Left forelimb (tissue), 1 donor: ENCODE results near the gene ZNF326.
"Not testable (repeated sequence)": the region's sequence is repeated elsewhere in the genome, so short reads cannot be mapped to it uniquely, and the experiment has no call there.

Experiments
- DNase-seq: peaks from one replicate; pipeline ENCODE4 v3.0.0-alpha.2; 2018; ENCODE audit warnings: low spot score

The ZNF326 gene

GRCh38 chr1:89965193-89965768 lies 29.6 kb upstream of the ZNF326 start:
- DNase-seq: no peak

GRCh38 chr1:89966656-89967055 lies 28.3 kb upstream of the ZNF326 start:
- DNase-seq: no peak

DNA sequence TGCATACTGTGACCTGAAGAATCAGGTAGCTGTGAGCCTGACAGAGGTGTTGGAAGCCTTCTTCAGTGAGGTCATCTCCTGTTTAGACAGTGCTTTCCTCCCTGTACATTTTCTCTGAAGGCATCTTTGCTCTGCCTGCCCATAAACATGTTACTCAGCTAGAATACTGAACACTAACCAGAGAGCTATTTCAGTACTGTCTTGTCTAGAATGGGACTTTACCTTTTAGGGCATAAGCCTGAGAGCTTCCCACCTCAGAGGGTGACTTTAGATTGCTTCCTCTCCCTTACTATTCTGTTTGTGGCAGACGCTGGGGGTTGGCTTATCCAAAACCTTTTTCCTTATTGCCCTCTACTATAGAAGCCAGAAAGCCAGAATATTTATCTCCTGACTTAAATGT lies 23.3 kb upstream of the ZNF326 start:
- DNase-seq: no peak

DNA sequence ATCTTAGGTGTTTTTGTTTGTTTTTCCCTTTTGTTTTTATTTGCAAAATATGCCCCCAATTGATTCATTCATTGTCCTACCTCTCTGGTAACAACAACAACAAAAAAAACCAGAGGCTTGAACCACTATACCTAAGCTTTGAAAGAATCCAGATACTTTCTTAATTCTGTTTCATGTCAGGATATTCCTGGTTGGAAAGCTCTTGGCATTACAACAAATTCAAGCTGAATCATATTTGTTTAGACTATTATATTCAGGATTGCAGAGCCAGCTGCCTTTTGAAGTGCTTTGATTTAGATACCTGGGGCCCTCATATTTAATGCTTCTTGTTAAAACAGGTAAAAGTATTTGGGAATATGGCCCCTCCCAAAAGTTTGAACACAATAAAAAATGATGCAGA lies 22.9 kb upstream of the ZNF326 start:
- no peak for DNase-seq

DNA sequence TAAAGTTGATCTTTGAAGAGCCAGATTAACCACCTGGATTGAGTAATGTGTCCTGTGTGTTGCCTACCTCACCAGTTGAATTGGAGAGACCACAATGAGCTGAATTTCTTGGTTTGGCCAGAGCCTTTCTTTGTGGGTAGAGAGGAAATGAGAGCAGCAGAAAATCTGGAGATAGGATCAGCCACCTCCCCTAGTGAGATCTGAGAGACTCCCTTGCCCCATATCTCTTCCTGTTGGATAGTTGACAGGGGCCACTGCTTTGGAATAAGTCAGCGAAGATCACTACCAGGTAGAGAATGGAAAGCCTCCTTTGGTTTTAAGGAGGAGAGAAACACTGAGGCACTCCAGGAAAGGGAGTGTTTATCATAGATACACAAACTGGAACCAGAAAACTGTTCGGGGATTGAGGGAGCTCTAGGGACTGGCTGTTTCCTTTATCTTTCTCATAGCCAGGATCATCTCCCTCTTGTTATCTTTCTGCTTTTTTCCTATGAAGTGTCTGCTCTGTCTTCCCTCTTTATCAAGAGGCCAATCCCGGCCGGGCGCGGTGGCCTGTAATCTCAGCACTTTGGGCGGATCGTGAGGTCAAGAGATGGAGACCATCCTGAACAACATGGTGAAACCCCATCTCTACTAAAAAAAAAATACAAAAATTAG lies 21.3 kb upstream of the ZNF326 start:
- DNase-seq: no peak

DNA sequence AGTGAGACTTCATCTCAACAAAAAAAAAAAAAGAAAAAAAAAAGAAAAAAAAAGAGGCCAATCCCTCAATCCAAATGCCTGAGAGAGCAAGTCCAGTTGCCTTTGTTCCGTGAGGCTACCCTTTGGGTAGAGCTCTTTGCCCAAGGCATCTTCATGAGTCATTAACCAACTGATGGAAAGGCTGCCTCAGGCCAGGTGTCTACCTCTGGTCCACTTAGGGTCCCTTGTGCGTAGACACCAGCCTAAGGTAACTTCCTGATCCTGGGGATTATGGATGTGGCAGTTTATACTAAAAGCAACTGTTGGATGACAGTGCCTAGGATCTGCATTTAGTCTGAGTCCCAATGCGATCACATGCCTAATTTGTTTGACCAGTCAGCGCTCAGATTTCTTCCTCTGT lies 20.7 kb upstream of the ZNF326 start:
- DNase-seq: no peak

DNA sequence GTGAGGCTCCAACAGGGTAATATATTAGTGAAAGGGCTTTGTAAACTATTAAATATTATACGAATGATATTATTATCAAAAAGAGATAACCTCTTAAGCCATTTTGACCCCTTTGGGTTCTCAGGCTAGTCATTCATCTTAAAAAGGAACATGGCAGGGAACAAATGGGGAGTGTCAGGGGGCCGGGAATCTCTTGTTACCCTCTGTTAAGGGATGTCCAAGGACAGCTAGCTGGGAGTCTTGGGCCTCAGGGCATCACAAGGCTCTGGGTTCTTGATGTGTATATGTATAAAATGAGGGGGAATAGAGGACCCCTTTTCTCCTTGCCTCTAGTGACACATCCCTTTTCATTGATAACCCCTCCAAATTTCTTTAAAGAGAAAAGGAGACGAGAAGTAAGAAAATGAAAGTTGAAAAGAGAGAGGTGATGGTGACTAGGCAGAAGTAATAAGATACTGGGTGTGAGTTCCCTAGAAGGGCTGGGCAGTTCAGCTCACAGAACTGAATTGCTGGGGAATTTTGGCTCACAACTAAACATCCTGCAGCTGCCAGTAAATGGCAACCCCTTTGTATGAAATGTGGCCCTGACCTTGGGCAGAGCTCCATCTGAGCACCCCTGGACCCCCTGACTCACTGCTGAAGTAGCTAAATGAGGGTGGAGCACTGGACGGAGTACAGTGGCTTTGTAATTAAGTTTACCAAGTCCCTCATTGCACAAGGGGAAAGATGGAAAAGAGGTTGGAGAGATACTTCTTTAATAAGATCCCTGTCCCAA lies 20.0 kb upstream of the ZNF326 start:
- no peak for DNase-seq

- no peak for DNase-seq
Observed at GRCh38 chr1:89975540-89976125, 19.3 kb upstream of the ZNF326 start.

DNA sequence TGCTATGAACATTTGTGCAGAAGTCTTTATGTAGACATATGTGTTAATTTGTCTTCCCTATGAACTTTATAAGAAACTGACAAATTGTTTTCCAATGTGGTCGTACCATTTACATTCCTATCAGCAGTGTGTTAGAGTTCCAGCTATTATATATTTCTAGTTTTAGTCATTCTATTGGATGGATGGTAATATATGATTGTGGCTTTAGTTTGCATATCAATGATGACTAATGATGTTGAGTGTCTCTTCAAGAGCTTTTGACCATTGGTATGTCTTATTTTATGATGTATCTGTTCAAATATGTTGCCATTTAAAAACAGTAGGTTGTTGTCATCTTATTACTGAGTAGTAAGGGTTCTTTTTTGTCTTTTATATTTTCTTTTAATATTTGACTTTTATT lies 16.2 kb upstream of the ZNF326 start:
- DNase-seq: no peak

GRCh38 chr1:89980605-89981004 lies 14.3 kb upstream of the ZNF326 start:
- DNase-seq: no peak

- DNase-seq: not testable (repeated sequence)
Observed at GRCh38 chr1:89982846-89983245, 12.1 kb upstream of the ZNF326 start.

GRCh38 chr1:89984564-89985116 lies 10.3 kb upstream of the ZNF326 start:
- not testable (repeated sequence) for DNase-seq

DNA sequence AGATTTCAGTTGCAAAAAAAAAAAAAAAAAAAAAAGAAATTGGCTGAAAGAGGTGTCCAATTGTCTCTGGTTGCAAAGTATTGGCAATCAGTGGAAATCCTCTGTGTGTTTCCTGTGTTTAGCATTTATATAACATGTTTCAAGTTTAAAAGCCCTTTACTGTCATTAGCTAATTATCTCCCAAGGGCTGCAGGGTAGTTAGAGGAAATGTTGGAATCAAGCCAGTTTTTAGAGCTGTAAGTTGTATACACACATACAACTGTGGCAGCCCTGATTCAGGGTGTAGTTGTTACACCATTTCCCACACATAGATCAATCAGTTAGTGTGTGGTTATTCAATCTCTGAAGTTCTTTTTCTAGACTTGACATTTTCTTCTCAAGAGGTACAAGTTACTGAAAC lies 8.9 kb upstream of the ZNF326 start:
- DNase-seq: no peak

DNA sequence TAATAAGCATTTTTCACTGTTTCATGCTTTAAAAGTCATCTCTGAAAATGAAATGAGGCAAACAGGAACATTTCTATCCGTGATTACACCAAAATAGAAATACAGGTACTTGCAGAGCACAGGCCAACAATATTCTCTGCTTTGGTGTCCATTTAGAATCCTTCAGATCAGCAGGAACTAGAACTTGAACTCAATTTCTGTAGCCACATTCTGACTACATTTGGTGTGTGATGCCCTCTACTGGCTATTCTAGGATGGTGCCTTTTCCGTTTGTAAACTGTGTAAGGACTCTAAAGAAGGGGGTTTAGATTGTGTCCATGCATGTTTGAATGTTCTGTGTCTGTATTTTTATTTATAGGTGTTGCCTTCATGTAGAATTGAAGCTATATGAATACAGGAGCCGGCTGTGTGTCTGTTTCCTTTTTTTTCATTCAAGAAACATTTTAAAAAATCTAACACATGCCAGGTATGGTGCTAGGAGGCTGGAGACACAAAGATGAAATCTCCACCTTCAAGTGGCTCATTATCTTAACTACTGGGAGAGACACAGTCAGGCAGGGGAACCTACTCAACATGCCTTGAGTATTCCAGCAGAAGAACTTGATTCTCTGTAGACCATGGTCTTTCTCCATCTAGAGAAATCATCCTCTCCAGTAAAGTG lies 7.6 kb upstream of the ZNF326 start:
- no peak for DNase-seq

DNA sequence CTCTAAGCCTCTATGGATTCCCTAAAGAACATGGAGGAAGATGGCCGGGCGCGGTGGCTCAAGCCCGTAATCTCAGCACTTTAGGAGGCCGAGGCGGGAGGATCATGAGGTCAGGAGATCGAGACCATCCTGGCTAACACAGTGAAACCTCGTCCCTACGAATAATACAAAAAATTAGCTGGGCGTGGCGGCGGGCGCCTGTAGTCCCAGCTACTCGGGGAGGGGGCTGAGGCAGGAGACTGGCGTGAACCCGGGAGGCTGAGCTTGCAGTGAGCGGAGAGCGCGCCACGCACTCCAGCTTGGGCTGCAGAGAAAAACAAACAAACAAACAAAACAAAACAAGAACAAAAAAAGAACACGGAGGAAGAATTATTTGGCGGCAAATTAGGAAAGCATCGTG lies 5.8 kb upstream of the ZNF326 start:
- DNase-seq: no peak

- DNase-seq: no peak
Observed at GRCh38 chr1:89989799-89990198, 5.1 kb upstream of the ZNF326 start.

DNA sequence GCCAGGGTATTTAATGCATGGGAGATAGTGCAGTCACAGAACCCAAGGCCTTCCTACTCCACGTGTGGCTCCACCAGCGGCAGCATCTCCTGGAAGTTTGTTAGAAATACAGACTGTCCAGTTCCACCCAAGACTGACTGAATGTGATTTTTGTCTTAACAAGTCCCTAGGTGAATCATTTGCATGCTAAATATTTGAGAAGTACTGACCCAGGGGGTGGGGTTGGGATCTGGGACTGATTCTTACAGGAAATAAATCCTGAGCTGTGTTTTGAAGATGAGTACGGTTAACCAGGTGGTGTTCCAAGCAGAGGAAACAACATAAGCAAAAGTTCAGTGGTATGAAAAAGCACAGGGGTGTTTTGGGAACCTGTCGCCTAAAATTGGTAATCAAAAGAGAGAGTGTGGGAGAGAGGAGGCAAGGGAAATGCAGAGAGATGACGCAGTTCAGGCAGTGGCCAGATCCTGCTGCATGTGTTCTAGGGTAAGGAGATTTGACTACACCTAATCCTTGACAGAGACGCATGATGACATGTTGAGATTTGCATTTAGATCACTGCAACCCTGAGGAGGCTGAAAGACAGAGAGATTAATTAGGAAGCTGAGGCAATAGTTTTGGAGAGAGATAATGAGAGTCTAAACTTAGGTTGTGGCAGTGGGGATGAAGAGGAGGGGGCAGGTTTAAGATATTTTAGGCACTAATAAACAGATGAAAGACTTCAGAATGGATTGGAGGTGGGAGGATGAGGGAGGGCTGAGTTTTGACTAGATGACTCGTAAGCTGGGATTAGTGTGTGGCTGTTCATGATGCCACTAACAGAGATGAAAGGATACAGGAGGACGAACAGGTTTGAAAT lies 3.7 kb upstream of the ZNF326 start:
- no peak for DNase-seq

- no peak for DNase-seq
Observed at GRCh38 chr1:89993541-89993940, 1.4 kb upstream of the ZNF326 start.

GRCh38 chr1:89994231-89994804 lies 592 bp upstream of the ZNF326 start:
- no peak for DNase-seq

GRCh38 chr1:89995598-89996449 lies 914 bp downstream of the ZNF326 start:
- no peak for DNase-seq
